Neuronal stem cell (in vitro differentiated cells): ENCODE results near the gene ACSS2.

Experiments used
- DNase-seq: peaks from one replicate; pipeline ENCODE4 v3.0.0-alpha.2; 2013; ENCODE audit warnings: low spot score
- H2AFZ ChIP-seq: one replicate; pipeline ENCODE4 v1.6.1; 2013; ENCODE audit warnings: mild to moderate bottlenecking, low read length, inconsistent platforms
- H2AK5ac ChIP-seq: 2 replicates; pipeline ENCODE4 v1.6.1; 2013; ENCODE audit warnings: low read depth, mild to moderate bottlenecking, inconsistent platforms, low read length, moderate library complexity, mixed read lengths
- H2BK120ac ChIP-seq: 2 replicates; pipeline ENCODE4 v1.6.1; 2013; ENCODE audit warnings: low read depth, mild to moderate bottlenecking, inconsistent platforms, low read length, moderate library complexity, mixed read lengths
- H2BK12ac ChIP-seq: one replicate; pipeline ENCODE4 v1.6.1; 2013; ENCODE audit warnings: low read length, inconsistent platforms
- H2BK15ac ChIP-seq: 2 replicates; pipeline ENCODE4 v1.6.1; 2013; ENCODE audit warnings: mild to moderate bottlenecking, low read length, inconsistent platforms, mixed read lengths
- H2BK5ac ChIP-seq: one replicate; pipeline ENCODE4 v1.6.1; 2013; ENCODE audit warnings: inconsistent platforms, mild to moderate bottlenecking, low read length, moderate library complexity
- H3K14ac ChIP-seq: one replicate; pipeline ENCODE4 v1.6.1; 2013; ENCODE audit warnings: low read length, inconsistent platforms
- H3K18ac ChIP-seq: 2 replicates; pipeline ENCODE4 v1.6.1; 2013; ENCODE audit warnings: low read length, inconsistent platforms
- H3K23ac ChIP-seq: 2 replicates; pipeline ENCODE4 v1.6.1; 2013; ENCODE audit warnings: low read depth, mild to moderate bottlenecking, mixed read lengths, low read length, inconsistent platforms; ENCODE audit not compliant: poor library complexity
- H3K27ac ChIP-seq: replicated peaks from 3 replicates; pipeline ENCODE4 v1.5.1; 2013; ENCODE audit warnings: low read length, inconsistent platforms
- H3K27me3 ChIP-seq, 3 experiments: 2 replicates each; pipeline ENCODE4 v1.6.1; 2013; ENCODE audit warnings: low read length in 3 of 3, mild to moderate bottlenecking in 2 of 3, inconsistent platforms in 1 of 3, low read depth in 1 of 3, mixed read lengths in 1 of 3, moderate library complexity in 1 of 3; ENCODE audit not compliant: control insufficient read depth in 3 of 3, insufficient read depth in 3 of 3
- H3K36me3 ChIP-seq, 2 donors: replicated peaks in 1 of 2; 2 replicates each; pipeline ENCODE4 v1.6.1; 2013; ENCODE audit warnings: low read length in 2 of 2; ENCODE audit not compliant: control insufficient read depth in 2 of 2, insufficient read depth in 2 of 2
- H3K4ac ChIP-seq: 2 replicates; pipeline ENCODE4 v1.6.1; 2013; ENCODE audit warnings: inconsistent platforms, mild to moderate bottlenecking, low read length, moderate library complexity
- H3K4me1 ChIP-seq, 2 donors: 1 replicate in 1 of 2; 2 replicates in 1 of 2; pipeline ENCODE4 v1.6.1; 2013; ENCODE audit warnings: low read length in 2 of 2, low read depth in 1 of 2; ENCODE audit not compliant: control insufficient read depth in 2 of 2, insufficient read depth in 1 of 2
- H3K4me2 ChIP-seq: one replicate; pipeline ENCODE4 v1.6.1; 2013; ENCODE audit warnings: mild to moderate bottlenecking, low read length, inconsistent platforms; ENCODE audit not compliant: insufficient read depth, poor library complexity, severe bottlenecking
- H3K4me3 ChIP-seq, 2 donors: 2 replicates each; pipeline ENCODE4 v1.5.1; 2013; ENCODE audit warnings: low read length in 2 of 2, mild to moderate bottlenecking in 2 of 2, inconsistent platforms in 1 of 2, moderate library complexity in 1 of 2
- H3K79me1 ChIP-seq: one replicate; pipeline ENCODE4 v1.6.1; 2013; ENCODE audit warnings: low read depth, mild to moderate bottlenecking, inconsistent platforms, low read length, moderate library complexity
- H3K9ac ChIP-seq: one replicate; pipeline ENCODE4 v1.6.1; 2013; ENCODE audit warnings: mild to moderate bottlenecking, low read depth, low read length, inconsistent platforms; ENCODE audit not compliant: poor library complexity
- H3K9me3 ChIP-seq, 2 donors: replicated peaks in 1 of 2; 2 replicates each; pipeline versions ENCODE3 to v1.6.1; 2013; ENCODE audit warnings: low read length in 2 of 2, mild to moderate bottlenecking in 2 of 2, inconsistent platforms in 1 of 2, low read depth in 1 of 2, mixed read lengths in 1 of 2, moderate library complexity in 1 of 2; ENCODE audit not compliant: control insufficient read depth in 2 of 2, insufficient read depth in 1 of 2
- H4K8ac ChIP-seq: one replicate; pipeline ENCODE4 v1.6.1; 2013; ENCODE audit warnings: low read depth, mild to moderate bottlenecking, inconsistent platforms, low read length, moderate library complexity
- H4K91ac ChIP-seq: one replicate; pipeline ENCODE4 v1.6.1; 2013; ENCODE audit warnings: low read length, low read depth, mild to moderate bottlenecking, inconsistent platforms; ENCODE audit not compliant: poor library complexity
- WGBS, 2 donors: extraction: QIAGEN DNeasy Blood & Tissue Kit; methylation state at CpG; one replicate each; pipeline ENCODE4 v1.1.7; 2013; ENCODE audit warnings: missing lambda C conversion rate in 2 of 2, mixed read lengths in 1 of 2; ENCODE audit not compliant: insufficient read length in 2 of 2, insufficient replicate concordance in 1 of 2; ENCODE audit errors: extremely low coverage in 2 of 2; 5-methylcytosine and 5-hydroxymethylcytosine counted together

ACSS2 gene

GRCh38 chr20:34947336-34947735, 70.9 kb downstream of the ACSS2 start:
- peaks cover 8 to 73% of the 10 kb centered on the region in 2 donors for H3K36me3 ChIP-seq
- no peaks in the 10 kb centered on the region for H3K79me1 ChIP-seq
- H3K23ac ChIP-seq: no peak overlapping the region
- no peak overlapping the region for H3K4ac ChIP-seq
- no peak overlapping the region for H2BK12ac ChIP-seq
- H3K14ac ChIP-seq: no peak overlapping the region
- H4K8ac ChIP-seq: no peak overlapping the region
- H3K27me3 ChIP-seq: no peaks in the 10 kb centered on the region
- no peak overlapping the region for H2BK15ac ChIP-seq
- H3K18ac ChIP-seq: no peak overlapping the region
- H2BK120ac ChIP-seq: no peak overlapping the region
- H2BK5ac ChIP-seq: no peak overlapping the region
- H2AK5ac ChIP-seq: no peak overlapping the region
- H3K9ac ChIP-seq: no peak overlapping the region
- no peak overlapping the region for H3K27ac ChIP-seq
- no peak overlapping the region for H2AFZ ChIP-seq
- no peak overlapping the region for H4K91ac ChIP-seq
- H3K4me1 ChIP-seq: peaks cover 0 to 6% of the 10 kb centered on the region in 2 donors
- no peak overlapping the region for H3K4me2 ChIP-seq
- DNase-seq: no peak
- peaks cover 0 to 2% of the 10 kb centered on the region in 2 donors for H3K9me3 ChIP-seq
- H3K4me3 ChIP-seq: no peak overlapping the region

GRCh38 chr20:34948030-34948429, 71.6 kb downstream of the ACSS2 start:
- Histone ChIP-seq H3K4me2 (no peak overlapping the region), H3K27ac (no peak overlapping the region)

GRCh38 chr20:34949120-34949519, 72.7 kb downstream of the ACSS2 start:
- H4K91ac ChIP-seq: no peak overlapping the region
- DNase-seq: no peak
- H3K4me1 ChIP-seq: peaks cover 3 to 6% of the 10 kb centered on the region in 2 donors
- H3K23ac ChIP-seq: no peak overlapping the region
- no peak overlapping the region for H3K18ac ChIP-seq
- H2AFZ ChIP-seq: no peak overlapping the region
- no peak overlapping the region for H2BK15ac ChIP-seq
- H3K27me3 ChIP-seq: no peaks in the 10 kb centered on the region
- peaks cover 4 to 55% of the 10 kb centered on the region in 2 donors for H3K36me3 ChIP-seq
- no peak overlapping the region for H3K14ac ChIP-seq
- H4K8ac ChIP-seq: no peak overlapping the region
- H3K4me3 ChIP-seq: no peak overlapping the region
- H3K9ac ChIP-seq: no peak overlapping the region
- H3K9me3 ChIP-seq: peaks cover 0 to 2% of the 10 kb centered on the region in 2 donors
- no peak overlapping the region for H3K27ac ChIP-seq
- H2BK12ac ChIP-seq: no peak overlapping the region
- no peak overlapping the region for H2BK5ac ChIP-seq
- no peak overlapping the region for H3K4ac ChIP-seq
- no peaks in the 10 kb centered on the region for H3K79me1 ChIP-seq
- no peak overlapping the region for H2AK5ac ChIP-seq
- no peak overlapping the region for H2BK120ac ChIP-seq
- WGBS, 2 donors: no CpG with 5 or more reads among the region's 6 CpGs
- no peak overlapping the region for H3K4me2 ChIP-seq

More at GRCh38 chr20:34948030-34948429, 71.6 kb downstream of the ACSS2 start:
- Histone ChIP-seq H3K23ac (no peak overlapping the region), H3K18ac (no peak overlapping the region), H3K4me3 (no peak overlapping the region), H2AFZ (no peak overlapping the region), H2BK5ac (no peak overlapping the region), H2AK5ac (no peak overlapping the region), H2BK15ac (no peak overlapping the region), H3K36me3 (peaks cover 4 to 66% of the 10 kb centered on the region in 2 donors), H2BK12ac (no peak overlapping the region), H3K4ac (no peak overlapping the region), H3K79me1 (no peaks in the 10 kb centered on the region), H4K8ac (no peak overlapping the region), H4K91ac (no peak overlapping the region), H3K9ac (no peak overlapping the region), H2BK120ac (no peak overlapping the region), H3K27me3 (no peaks in the 10 kb centered on the region), H3K14ac (no peak overlapping the region), H3K4me1 (peaks cover 2 to 6% of the 10 kb centered on the region in 2 donors), H3K9me3 (peaks cover 0 to 2% of the 10 kb centered on the region in 2 donors)
- no peak for DNase-seq

GRCh38 chr20:34951252-34951651, 74.8 kb downstream of the ACSS2 start:
- Histone ChIP-seq H2BK15ac (no peak overlapping the region), H3K18ac (no peak overlapping the region), H2AK5ac (no peak overlapping the region), H3K4ac (no peak overlapping the region), H2BK12ac (no peak overlapping the region), H3K79me1 (no peaks in the 10 kb centered on the region), H3K9me3 (peaks cover 0 to 2% of the 10 kb centered on the region in 2 donors), H3K4me2 (no peak overlapping the region), H3K27ac (no peak overlapping the region), H4K8ac (no peak overlapping the region), H3K9ac (no peak overlapping the region), H3K14ac (no peak overlapping the region), H3K4me1 (peaks cover 3 to 12% of the 10 kb centered on the region in 2 donors), H3K4me3 (no peak overlapping the region), H3K27me3 (no peaks in the 10 kb centered on the region), H3K36me3 (peaks cover 1 to 39% of the 10 kb centered on the region in 2 donors), H2AFZ (no peak overlapping the region), H3K23ac (no peak overlapping the region), H2BK120ac (no peak overlapping the region), H4K91ac (no peak overlapping the region), H2BK5ac (no peak overlapping the region)
- DNase-seq: no peak
- no CpG with 5 or more reads among the region's 2 CpGs for WGBS, 2 donors
